ENCODE measurements around the gene TMEM167B. TPM values are rescaled to one million over a fixed set of nuclear protein-coding genes. Genes with fewer than 3 reads are reported as not detected.

The TMEM167B gene
- total RNA-seq, 3 donors from 2014 or later (not counting 1 experiment from before 2014, with no cell fraction given), result 61.2 to 73.0 (median 71.8) TPM

DNA sequence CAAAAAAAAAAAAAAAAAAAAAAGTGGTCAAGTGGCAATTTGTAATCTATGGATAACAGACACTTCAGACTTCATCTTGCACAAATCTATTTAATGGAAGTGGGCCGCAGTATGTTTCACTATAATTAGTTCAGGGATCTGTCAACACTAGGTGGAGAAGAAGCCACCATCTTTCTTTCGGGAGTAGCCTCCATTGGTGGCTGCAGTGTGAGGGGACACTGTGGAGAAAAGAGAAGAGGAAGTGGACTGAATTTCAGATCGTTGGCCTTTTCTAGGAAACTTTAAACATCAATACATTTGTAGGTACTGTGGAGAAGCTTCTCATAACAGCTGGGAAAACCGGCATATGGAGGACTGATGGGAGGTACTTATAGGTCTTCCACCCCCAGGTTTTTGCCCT lies 15.3 kb downstream of the TMEM167B start:
- peaks cover 0 to 7% of the 10 kb centered on the region in 2 donors for H3K27me3 Mint-ChIP-seq (ENCODE audit: low read depth in 2 of 2)
- intact Hi-C loops (cut with micrococcal nuclease), result no loop called here
- peaks cover 9% of the 10 kb centered on the region for H3K4me1 ChIP-seq (ENCODE audit: control insufficient read depth, insufficient read depth, low read length)
- H3K27ac Mint-ChIP-seq, result peak overlapping the region in 1 of 2 donors; percentile 27
- WGBS (ENCODE audit: insufficient coverage), result 83% methylated on average over 3 of the region's 4 CpGs
- ATAC-seq (no peak), DNase-seq (no peak)
- H3K4me3 Mint-ChIP-seq, result no peak overlapping the region
- peaks cover 4 to 8% of the 10 kb centered on the region in 2 donors for H3K4me1 Mint-ChIP-seq
- TF ChIP-seq, protein P1, sequence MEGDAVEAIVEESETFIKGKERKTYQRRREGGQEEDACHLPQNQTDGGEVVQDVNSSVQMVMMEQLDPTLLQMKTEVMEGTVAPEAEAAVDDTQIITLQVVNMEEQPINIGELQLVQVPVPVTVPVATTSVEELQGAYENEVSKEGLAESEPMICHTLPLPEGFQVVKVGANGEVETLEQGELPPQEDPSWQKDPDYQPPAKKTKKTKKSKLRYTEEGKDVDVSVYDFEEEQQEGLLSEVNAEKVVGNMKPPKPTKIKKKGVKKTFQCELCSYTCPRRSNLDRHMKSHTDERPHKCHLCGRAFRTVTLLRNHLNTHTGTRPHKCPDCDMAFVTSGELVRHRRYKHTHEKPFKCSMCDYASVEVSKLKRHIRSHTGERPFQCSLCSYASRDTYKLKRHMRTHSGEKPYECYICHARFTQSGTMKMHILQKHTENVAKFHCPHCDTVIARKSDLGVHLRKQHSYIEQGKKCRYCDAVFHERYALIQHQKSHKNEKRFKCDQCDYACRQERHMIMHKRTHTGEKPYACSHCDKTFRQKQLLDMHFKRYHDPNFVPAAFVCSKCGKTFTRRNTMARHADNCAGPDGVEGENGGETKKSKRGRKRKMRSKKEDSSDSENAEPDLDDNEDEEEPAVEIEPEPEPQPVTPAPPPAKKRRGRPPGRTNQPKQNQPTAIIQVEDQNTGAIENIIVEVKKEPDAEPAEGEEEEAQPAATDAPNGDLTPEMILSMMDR (IDR thresholded peaks at IDR 0.05), result no peak
- no peak overlapping the region for H3K27ac ChIP-seq (ENCODE audit: low read length)
- H3K4me3 ChIP-seq (ENCODE audit: low read length), result no peak overlapping the region
- no peaks in the 10 kb centered on the region for H3K36me3 Mint-ChIP-seq
- no peaks in the 10 kb centered on the region for H3K9me3 ChIP-seq (ENCODE audit: control insufficient read depth, insufficient read depth, low read length)
- H3K36me3 ChIP-seq (ENCODE audit: control insufficient read depth, insufficient read depth, low read length), result no peaks in the 10 kb centered on the region
- no peaks in the 10 kb centered on the region for H3K9me3 Mint-ChIP-seq
- H3K27me3 ChIP-seq (ENCODE audit: control insufficient read depth, insufficient read depth, low read length), result no peaks in the 10 kb centered on the region

DNA sequence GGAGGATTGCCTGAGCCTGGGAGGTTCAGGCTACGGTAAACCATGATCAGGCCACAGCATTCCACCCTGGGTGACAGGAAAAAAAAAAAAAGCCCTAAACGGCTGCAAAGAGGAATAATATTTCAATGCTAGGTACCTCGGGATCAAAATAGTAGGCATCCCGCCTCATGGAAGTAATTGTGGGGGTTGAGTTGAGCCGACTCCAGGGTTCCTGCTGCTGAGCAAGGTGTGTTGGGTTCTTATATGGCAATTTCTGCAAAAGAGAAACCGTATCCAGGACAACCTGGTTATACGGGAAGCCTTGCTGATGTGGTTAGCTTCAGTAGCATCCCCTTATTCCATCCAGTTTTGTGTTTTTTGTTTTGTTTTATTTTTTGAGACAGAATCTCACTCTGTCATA lies 17.2 kb downstream of the TMEM167B start:
- no peaks in the 10 kb centered on the region for H3K27me3 ChIP-seq (ENCODE audit: control insufficient read depth, insufficient read depth, low read length)
- H3K27ac Mint-ChIP-seq, result no peak overlapping the region
- DNase-seq (no peak), ATAC-seq (no peak)
- H3K36me3 Mint-ChIP-seq, result no peaks in the 10 kb centered on the region
- H3K4me3 ChIP-seq (ENCODE audit: low read length), result no peak overlapping the region
- H3K27ac ChIP-seq (ENCODE audit: low read length), result no peak overlapping the region
- H3K4me3 Mint-ChIP-seq, result no peak overlapping the region
- H3K4me1 ChIP-seq (ENCODE audit: control insufficient read depth, insufficient read depth, low read length), result peaks cover 5% of the 10 kb centered on the region
- H3K4me1 Mint-ChIP-seq, result peaks cover 8 to 10% of the 10 kb centered on the region in 2 donors
- WGBS (ENCODE audit: insufficient coverage), result 89% methylated on average over 7 of the region's 7 CpGs
- intact Hi-C loops (cut with micrococcal nuclease), result no loop called here
- peaks cover 10% of the 10 kb centered on the region in 2 donors for H3K27me3 Mint-ChIP-seq (ENCODE audit: low read depth in 2 of 2)
- H3K9me3 Mint-ChIP-seq, result no peaks in the 10 kb centered on the region
- H3K9me3 ChIP-seq (ENCODE audit: control insufficient read depth, insufficient read depth, low read length), result no peaks in the 10 kb centered on the region
- TF ChIP-seq, protein P1 (IDR thresholded peaks at IDR 0.05), result no peak
- H3K36me3 ChIP-seq (ENCODE audit: control insufficient read depth, insufficient read depth, low read length), result no peaks in the 10 kb centered on the region

DNA sequence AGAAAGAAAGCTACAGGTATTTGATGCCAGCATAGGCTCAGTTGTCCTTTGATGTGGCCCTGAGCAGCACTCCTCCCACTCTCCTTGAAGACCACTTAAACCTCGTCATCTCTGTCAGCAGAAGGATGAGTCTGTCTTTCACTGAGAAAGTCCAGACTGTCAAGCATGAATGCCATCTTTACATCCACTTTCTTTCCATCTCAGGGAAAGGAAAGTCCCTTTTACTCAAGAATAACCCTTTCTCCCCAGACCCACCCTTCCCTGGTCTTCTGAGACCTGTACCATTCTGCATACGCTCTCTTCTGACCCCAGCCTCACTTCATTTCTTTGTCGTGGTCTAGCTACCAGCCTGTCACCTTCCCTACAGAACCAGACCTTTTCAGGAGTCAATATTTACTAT lies 19.3 kb downstream of the TMEM167B start:
- WGBS (ENCODE audit: insufficient coverage), result 43% methylated on average over 3 of the region's 3 CpGs
- ATAC-seq, result no peak
- Mint-ChIP-seq H3K36me3 (no peaks in the 10 kb centered on the region), H3K27me3 (ENCODE audit: low read depth in 2 of 2) (peaks cover 15 to 17% of the 10 kb centered on the region in 2 donors), H3K27ac (peak overlapping the region in 1 of 2 donors; percentile 57), H3K9me3 (no peaks in the 10 kb centered on the region), H3K4me3 (no peak overlapping the region), H3K4me1 (peaks cover 21 to 29% of the 10 kb centered on the region in 2 donors)
- Histone ChIP-seq H3K27ac (ENCODE audit: low read length) (no peak overlapping the region), H3K27me3 (ENCODE audit: control insufficient read depth, insufficient read depth, low read length) (no peaks in the 10 kb centered on the region), H3K4me1 (ENCODE audit: control insufficient read depth, insufficient read depth, low read length) (peaks cover 21% of the 10 kb centered on the region), H3K4me3 (ENCODE audit: low read length) (no peak overlapping the region), H3K9me3 (ENCODE audit: control insufficient read depth, insufficient read depth, low read length) (no peaks in the 10 kb centered on the region), H3K36me3 (ENCODE audit: control insufficient read depth, insufficient read depth, low read length) (no peaks in the 10 kb centered on the region)
- intact Hi-C loops (cut with micrococcal nuclease), result loop anchor here (5.0 kb wide), 2 partner anchors 68 to 233 kb away; partner anchors contain the start of genes GPSM2 and WDR47
- no peak for DNase-seq
- TF ChIP-seq, protein P1 (IDR thresholded peaks at IDR 0.05), result no peak
